Coronary artery (tissue), 2 donors: ENCODE results near the gene DACH1.

ENCODE experiments used
- DNase-seq: peaks from one replicate; pipeline ENCODE4 v3.0.0-alpha.2; 2017; ENCODE audit warnings: low spot score
- H3K27ac ChIP-seq, 2 donors: fragments of 200-600 bp; sonication (generic); one replicate each; pipeline ENCODE4 v1.5.1; 2016 to 2019
- H3K4me3 ChIP-seq: fragments of 200-600 bp; sonication (generic); 2 replicates; pipeline ENCODE4 v1.5.1; 2016; ENCODE audit warnings: mild to moderate bottlenecking, moderate library complexity
- TF ChIP-seq, protein P1 (sequence below): fragments of 200-600 bp; sonication (generic); IDR thresholded peaks from one replicate; pipeline ENCODE4 v1.5.1; 2019; ENCODE audit warnings: antibody characterized with exemption

The DACH1 gene

DNA sequence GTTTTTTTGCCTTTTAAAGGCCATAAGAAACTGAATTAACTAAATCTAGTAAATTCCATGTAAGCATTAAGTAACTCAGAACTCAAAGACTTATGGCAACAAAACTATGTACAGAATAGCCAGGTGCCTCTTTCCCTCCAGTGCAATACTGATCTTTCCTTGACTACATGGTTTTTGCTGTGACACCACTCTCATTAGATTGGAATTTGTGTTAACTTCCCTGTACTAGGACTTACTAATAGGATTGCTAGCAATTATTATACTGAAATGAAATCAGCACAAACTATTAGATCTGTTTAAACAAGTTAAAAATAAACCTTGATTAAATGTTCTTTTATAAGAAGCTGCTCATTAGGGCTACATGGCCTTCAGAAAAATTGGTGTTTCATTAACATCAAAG lies 96.3 kb downstream of the DACH1 start:
- no peak overlapping the region for H3K27ac ChIP-seq
- TF ChIP-seq, protein P1, sequence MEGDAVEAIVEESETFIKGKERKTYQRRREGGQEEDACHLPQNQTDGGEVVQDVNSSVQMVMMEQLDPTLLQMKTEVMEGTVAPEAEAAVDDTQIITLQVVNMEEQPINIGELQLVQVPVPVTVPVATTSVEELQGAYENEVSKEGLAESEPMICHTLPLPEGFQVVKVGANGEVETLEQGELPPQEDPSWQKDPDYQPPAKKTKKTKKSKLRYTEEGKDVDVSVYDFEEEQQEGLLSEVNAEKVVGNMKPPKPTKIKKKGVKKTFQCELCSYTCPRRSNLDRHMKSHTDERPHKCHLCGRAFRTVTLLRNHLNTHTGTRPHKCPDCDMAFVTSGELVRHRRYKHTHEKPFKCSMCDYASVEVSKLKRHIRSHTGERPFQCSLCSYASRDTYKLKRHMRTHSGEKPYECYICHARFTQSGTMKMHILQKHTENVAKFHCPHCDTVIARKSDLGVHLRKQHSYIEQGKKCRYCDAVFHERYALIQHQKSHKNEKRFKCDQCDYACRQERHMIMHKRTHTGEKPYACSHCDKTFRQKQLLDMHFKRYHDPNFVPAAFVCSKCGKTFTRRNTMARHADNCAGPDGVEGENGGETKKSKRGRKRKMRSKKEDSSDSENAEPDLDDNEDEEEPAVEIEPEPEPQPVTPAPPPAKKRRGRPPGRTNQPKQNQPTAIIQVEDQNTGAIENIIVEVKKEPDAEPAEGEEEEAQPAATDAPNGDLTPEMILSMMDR = no peak
- DNase-seq = no peak
- H3K4me3 ChIP-seq = no peak overlapping the region

- DNase-seq = no peak
- TF ChIP-seq, protein P1 = no peak
Measured at GRCh38 chr13:71768881-71769280, 98.1 kb downstream of the DACH1 start.

DNA sequence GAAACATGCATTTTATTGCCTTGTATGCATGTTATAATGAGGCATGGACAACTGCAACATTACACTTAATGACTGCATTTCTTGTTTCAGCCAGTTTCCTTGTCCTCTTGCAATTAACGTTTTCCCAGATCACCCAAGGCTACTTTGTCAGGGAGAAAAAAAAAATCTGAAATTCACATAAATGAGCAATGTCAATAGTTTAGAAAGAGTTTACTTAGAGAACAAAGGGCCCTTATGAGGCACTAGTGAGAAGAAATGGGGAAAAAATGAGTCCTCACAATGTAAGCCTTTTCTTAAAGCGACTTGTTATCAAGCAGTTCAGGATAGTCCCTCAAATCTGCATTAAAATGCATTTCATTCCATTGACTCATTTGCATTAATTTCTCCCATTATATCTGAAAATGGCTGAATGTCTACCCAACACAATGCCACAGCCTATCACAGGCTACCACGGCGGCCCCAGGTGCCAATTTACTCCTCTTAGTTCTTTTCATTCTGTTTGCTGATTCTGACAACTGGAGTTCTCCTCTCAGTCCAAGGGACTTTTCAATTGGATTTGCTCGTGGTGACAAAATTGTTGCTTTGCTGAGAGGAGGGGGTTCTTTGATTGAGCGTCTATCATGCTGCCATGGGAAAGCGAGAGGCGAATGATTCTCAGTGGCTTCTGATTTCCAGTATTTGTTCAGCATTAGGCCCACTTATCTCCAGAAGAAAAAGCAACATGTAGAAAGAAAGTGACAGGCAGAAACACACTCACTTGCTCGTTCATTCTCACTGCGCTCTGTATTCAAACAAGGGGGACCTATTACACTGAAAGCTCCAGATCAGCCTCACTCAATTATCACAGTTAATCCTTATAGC lies 107.1 kb downstream of the DACH1 start:
- TF ChIP-seq, protein P1 = no peak
- Histone ChIP-seq H3K27ac (no peak overlapping the region), H3K4me3 (no peak overlapping the region)
- DNase-seq = no peak

More at GRCh38 chr13:71768881-71769280, 98.1 kb downstream of the DACH1 start:
- Histone ChIP-seq H3K27ac (no peak overlapping the region), H3K4me3 (no peak overlapping the region)

DNA sequence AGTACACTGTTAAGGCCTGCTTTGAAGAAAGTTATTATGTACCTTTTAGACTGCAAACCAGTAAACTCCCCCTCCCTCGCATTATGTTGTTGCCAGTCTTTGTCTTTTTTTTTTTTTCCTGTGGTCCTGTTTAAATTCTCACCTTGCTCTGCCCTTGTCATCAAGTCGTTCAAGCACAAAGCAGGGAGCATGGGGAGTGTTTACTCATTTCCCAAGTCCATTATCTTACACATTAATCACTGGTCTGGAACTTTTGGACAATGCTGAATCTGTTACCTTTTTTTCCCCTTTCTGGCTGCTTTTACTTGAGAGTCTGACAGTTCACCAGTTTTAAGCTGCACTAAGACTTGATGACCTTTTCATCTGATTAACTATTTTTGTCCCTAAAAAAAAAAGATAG lies 108.2 kb downstream of the DACH1 start:
- TF ChIP-seq, protein P1 = no peak
- no peak for DNase-seq
- H3K27ac ChIP-seq = no peak overlapping the region
- no peak overlapping the region for H3K4me3 ChIP-seq

DNA sequence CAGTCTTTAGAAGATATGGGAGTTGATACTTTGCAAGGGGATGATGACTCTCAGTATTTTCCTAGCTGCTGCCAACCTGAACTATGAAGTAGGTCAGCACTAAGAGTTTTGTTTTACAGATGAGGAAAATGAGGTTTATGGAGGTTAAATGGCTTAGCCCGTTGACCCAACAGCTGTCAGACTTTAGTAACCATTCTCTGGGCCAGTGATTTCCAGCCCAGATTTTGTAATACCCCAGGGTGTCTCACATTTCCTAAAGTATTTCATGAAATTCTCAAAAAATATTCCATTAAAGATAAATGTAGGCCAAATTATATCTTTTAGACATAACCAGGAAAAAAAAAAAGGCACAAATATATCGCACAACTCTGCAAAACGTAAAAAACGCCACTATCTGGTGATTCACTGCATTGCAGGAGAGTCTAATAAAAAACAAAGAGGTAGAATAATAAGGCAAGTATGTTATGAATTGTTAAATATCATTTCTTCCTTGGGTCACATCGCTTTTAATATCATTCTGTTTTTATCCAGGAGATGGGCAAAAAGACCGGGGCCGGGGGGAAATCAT lies 112.5 kb downstream of the DACH1 start:
- no peak overlapping the region for H3K27ac ChIP-seq
- no peak overlapping the region for H3K4me3 ChIP-seq
- no peak for DNase-seq
- TF ChIP-seq, protein P1 = no peak

- TF ChIP-seq, protein P1 = no peak
- Histone ChIP-seq H3K4me3 (no peak overlapping the region), H3K27ac (no peak overlapping the region)
- DNase-seq = no peak
Measured at GRCh38 chr13:71752775-71753513, 114.1 kb downstream of the DACH1 start.
